Glutamatergic neuron (in vitro differentiated cells): ENCODE data around the gene SPATA33. TPM values are rescaled to one million over a fixed set of nuclear protein-coding genes. Genes with fewer than 3 reads are reported as not detected.
A peak's percentile ranks its signal among the peaks of the same experiment; 100 is the strongest.

Experiments
- DNase-seq: peaks from one replicate; pipeline ENCODE4 v3.0.0; 2022
- H3K27ac Mint-ChIP-seq: one replicate; pipeline ENCODE4 v1.8.0; 2020; ENCODE audit warnings: mild to moderate bottlenecking, mixed read lengths, inconsistent platforms; ENCODE audit not compliant: unreplicated experiment
- H3K27me3 Mint-ChIP-seq: one replicate; pipeline ENCODE4 v1.8.0; 2020; ENCODE audit warnings: mild to moderate bottlenecking, moderate library complexity, mixed read lengths, inconsistent platforms; ENCODE audit not compliant: unreplicated experiment
- H3K36me3 Mint-ChIP-seq: one replicate; pipeline ENCODE4 v1.8.0; 2020; ENCODE audit warnings: mild to moderate bottlenecking, mixed read lengths, inconsistent platforms; ENCODE audit not compliant: unreplicated experiment
- H3K4me1 Mint-ChIP-seq: one replicate; pipeline ENCODE4 v1.8.0; 2020; ENCODE audit warnings: mild to moderate bottlenecking, low read depth, mixed read lengths, inconsistent platforms; ENCODE audit not compliant: unreplicated experiment
- H3K4me3 Mint-ChIP-seq: one replicate; pipeline ENCODE4 v1.8.0; 2020; ENCODE audit warnings: mild to moderate bottlenecking, mixed read lengths, inconsistent platforms; ENCODE audit not compliant: unreplicated experiment
- H3K9me3 Mint-ChIP-seq: one replicate; pipeline ENCODE4 v1.8.0; 2020; ENCODE audit warnings: mild to moderate bottlenecking, moderate library complexity, mixed read lengths, inconsistent platforms; ENCODE audit not compliant: unreplicated experiment
- CTCF ChIP-seq: fragments of 200-600 bp; sonication (generic); IDR thresholded peaks from one replicate; pipeline ENCODE4 v1.5.0; 2021; ENCODE audit not compliant: partially characterized antibody, unreplicated experiment
- total RNA-seq: library from RNA; stranded (reverse); fragmentation: NEBNext Ultra II Directional; extraction: Animal tissue kit (Norgen Biotek cat#: 25700); gene quantifications from one replicate; pipeline ENCODE4 v1.2.1, GENCODE V29; 2021; ENCODE audit not compliant: unreplicated experiment

SPATA33 gene
- total RNA-seq, 1 donor from 2014 or later: 18.0 TPM

GRCh38 chr16:89613231-89613953, 44.2 kb upstream of the SPATA33 start, which contains the start of gene DPEP1:
Gene DPEP1, plus strand, starts transcription at chr16:89613642. Its CDS starts 16,769 bp downstream, at chr16:89630411.
- Mint-ChIP-seq H3K27ac (peak within 1 kb of the TSS; percentile 78), H3K4me3 (peak within 1 kb of the TSS; percentile 49), H3K27me3 (peaks cover 9% of the 10 kb centered on the region), H3K36me3 (peaks cover 5% of the 10 kb centered on the region), H3K9me3 (peaks cover 6% of the 10 kb centered on the region), H3K4me1 (peaks cover 10% of the 10 kb centered on the region)
- DNase-seq: no peak
- no peak for TF ChIP-seq CTCF

- no peak overlapping the region for H3K4me3 Mint-ChIP-seq
- H3K36me3 Mint-ChIP-seq: peaks cover 5% of the 10 kb centered on the region
- no peak for DNase-seq
- H3K4me1 Mint-ChIP-seq: peaks cover 10% of the 10 kb centered on the region
- peaks cover 9% of the 10 kb centered on the region for H3K27me3 Mint-ChIP-seq
- H3K27ac Mint-ChIP-seq: no peak overlapping the region
- no peak for TF ChIP-seq CTCF
- H3K9me3 Mint-ChIP-seq: peaks cover 6% of the 10 kb centered on the region
These were observed 43.6 kb upstream of the SPATA33 start for GRCh38 chr16:89613954-89614459.

GRCh38 chr16:89615176-89615575, 42.5 kb upstream of the SPATA33 start:
- H3K36me3 Mint-ChIP-seq: peaks cover 5% of the 10 kb centered on the region
- peaks cover 6% of the 10 kb centered on the region for H3K9me3 Mint-ChIP-seq
- no peak for DNase-seq
- no peak overlapping the region for H3K4me3 Mint-ChIP-seq
- no peak for TF ChIP-seq CTCF
- H3K27ac Mint-ChIP-seq: no peak overlapping the region
- H3K4me1 Mint-ChIP-seq: peaks cover 10% of the 10 kb centered on the region
- H3K27me3 Mint-ChIP-seq: peaks cover 10% of the 10 kb centered on the region

GRCh38 chr16:89615596-89616090, 42.0 kb upstream of the SPATA33 start:
- DNase-seq: peak; percentile 54
- TF ChIP-seq CTCF: peak; percentile 52
- Mint-ChIP-seq H3K4me3 (no peak overlapping the region), H3K9me3 (peaks cover 6% of the 10 kb centered on the region), H3K4me1 (peaks cover 10% of the 10 kb centered on the region), H3K36me3 (peaks cover 5% of the 10 kb centered on the region), H3K27ac (no peak overlapping the region), H3K27me3 (peaks cover 10% of the 10 kb centered on the region)

GRCh38 chr16:89616623-89617022, 41.0 kb upstream of the SPATA33 start:
- Mint-ChIP-seq H3K9me3 (peaks cover 6% of the 10 kb centered on the region), H3K4me1 (peaks cover 10% of the 10 kb centered on the region), H3K36me3 (peaks cover 5% of the 10 kb centered on the region), H3K27me3 (peaks cover 10% of the 10 kb centered on the region), H3K4me3 (no peak overlapping the region), H3K27ac (no peak overlapping the region)
- TF ChIP-seq CTCF: no peak
- no peak for DNase-seq
